Spleen (tissue), 7 donors: ENCODE results near the gene STK24.

ENCODE experiments used
- POLR2A ChIP-seq, 3 donors: fragments of 450-650 bp; IDR thresholded peaks; one replicate each; pipeline ENCODE4 v1.5.1; 2017; ENCODE audit warnings: antibody characterized with exemption in 3 of 3, mild to moderate bottlenecking in 1 of 3
- POLR2AphosphoS5 ChIP-seq, 3 donors: sonication (generic); formaldehyde crosslinking; IDR thresholded peaks; one replicate each; pipeline ENCODE4 v1.5.1; 2017; ENCODE audit warnings: antibody characterized with exemption in 3 of 3
- TF ChIP-seq, protein P1 (sequence below), 11 experiments: fragments of 200-600 bp in 7 of 11; fragments of 450-650 bp in 4 of 11; sonication (generic) in 4 of 11; IDR thresholded peaks in 8 of 11; conservative IDR thresholded peaks in 3 of 11; 1 replicate in 7 of 11; 2 replicates in 4 of 11; pipeline versions ENCODE4 v1.4.0 to v1.8.0; 2016 to 2021; ENCODE audit warnings: antibody characterized with exemption in 11 of 11, inconsistent platforms in 4 of 11, mild to moderate bottlenecking in 1 of 11
- donor health status: DM: no; HTN: no; CAD: no; lungs with moderate emphysema.
- donor health status: DM: no; HTN: no; CAD: no.
- donor health status: DM: no; HTN: no; CAD: no.

DNA sequence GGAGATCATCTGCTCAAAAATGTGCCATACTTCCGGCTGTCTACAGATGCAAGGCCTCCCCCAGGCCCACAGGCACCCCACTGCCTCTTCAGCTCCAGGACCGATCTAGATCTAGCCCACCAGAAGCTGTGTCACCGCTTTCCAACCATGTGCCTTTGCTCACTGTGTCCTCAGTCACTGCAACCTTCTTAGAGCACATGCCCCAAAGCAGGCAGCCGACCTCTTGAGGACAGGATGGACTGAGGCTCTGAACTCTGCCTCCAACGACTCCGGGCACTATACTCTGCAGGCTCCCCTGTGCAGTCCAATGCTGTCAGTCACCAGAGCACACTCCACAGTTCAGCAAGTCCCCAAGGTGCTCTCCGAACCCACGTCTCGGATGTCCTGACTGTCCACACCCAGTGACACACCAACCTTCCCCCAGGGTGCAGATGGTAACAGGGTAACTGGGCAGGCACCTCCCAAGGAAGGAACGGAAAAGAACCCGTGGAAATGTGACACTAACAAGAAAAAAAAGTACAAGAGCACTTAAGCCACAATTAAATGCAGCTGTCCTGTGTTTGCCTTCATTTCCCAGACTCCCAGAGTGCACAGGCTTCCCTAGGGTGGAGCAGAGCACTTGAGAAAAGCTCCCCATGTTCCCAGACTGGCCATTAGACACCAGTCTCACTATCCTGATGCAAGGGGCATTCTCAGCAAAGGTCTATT, 4.8 kb downstream of the STK24 start:
- TF ChIP-seq, protein P1, sequence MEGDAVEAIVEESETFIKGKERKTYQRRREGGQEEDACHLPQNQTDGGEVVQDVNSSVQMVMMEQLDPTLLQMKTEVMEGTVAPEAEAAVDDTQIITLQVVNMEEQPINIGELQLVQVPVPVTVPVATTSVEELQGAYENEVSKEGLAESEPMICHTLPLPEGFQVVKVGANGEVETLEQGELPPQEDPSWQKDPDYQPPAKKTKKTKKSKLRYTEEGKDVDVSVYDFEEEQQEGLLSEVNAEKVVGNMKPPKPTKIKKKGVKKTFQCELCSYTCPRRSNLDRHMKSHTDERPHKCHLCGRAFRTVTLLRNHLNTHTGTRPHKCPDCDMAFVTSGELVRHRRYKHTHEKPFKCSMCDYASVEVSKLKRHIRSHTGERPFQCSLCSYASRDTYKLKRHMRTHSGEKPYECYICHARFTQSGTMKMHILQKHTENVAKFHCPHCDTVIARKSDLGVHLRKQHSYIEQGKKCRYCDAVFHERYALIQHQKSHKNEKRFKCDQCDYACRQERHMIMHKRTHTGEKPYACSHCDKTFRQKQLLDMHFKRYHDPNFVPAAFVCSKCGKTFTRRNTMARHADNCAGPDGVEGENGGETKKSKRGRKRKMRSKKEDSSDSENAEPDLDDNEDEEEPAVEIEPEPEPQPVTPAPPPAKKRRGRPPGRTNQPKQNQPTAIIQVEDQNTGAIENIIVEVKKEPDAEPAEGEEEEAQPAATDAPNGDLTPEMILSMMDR (IDR thresholded peaks at IDR 0.05 in 8 of 11, conservative IDR thresholded peaks at IDR 0.05 in 3 of 11): no peak
- TF ChIP-seq POLR2A (IDR thresholded peaks at IDR 0.05) (no peak), POLR2AphosphoS5 (IDR thresholded peaks at IDR 0.05) (peak; percentile 29 to 63 (median 43))
